ENCODE data around the gene DCTPP1.
A peak's percentile ranks its signal among the peaks of the same experiment; 100 is the strongest.

DCTPP1 gene

DNA sequence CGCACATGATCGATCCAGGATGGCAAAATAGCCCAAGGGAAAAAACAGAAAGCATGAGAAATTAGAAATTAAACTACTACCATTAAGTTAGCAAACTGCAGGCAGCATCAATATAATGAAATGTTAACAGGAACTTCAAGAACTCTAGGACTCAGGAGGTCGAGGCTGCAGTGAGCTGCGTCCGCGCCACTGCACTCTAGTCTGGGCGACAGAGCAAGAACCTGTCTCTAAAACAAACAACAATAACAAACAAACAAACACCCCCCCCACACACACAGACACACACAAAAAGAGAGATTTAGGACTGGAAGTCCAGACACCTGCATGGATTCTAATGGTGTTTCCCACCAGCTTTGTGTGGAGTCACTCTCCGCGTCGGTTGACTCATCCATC lies 16.4 kb upstream of the DCTPP1 start:
- DNase-seq: no peak

GRCh38 chr16:30445408-30446202 lies 15.8 kb upstream of the DCTPP1 start, which contains the start of gene SEPHS2:
SEPHS2 (minus strand) TSS chr16:30445874; CDS start chr16:30445727, 147 bp downstream.
- DNase-seq: peak; percentile 94

DNA sequence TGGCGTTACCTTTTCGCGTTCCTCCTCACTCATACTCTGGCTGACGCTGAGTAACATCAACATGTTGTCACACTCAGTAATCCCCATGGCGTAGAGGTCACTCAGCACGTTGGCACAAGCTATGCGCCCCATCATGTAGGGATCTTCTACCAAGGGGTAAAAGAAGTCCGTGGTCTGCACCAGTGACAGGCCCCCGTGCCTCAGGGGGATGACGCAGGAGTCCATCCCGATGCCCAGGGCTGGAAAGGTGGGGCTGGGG lies 15.2 kb upstream of the DCTPP1 start:
- no peak for DNase-seq

GRCh38 chr16:30444231-30445148 lies 14.7 kb upstream of the DCTPP1 start:
- no peak for DNase-seq

DNA sequence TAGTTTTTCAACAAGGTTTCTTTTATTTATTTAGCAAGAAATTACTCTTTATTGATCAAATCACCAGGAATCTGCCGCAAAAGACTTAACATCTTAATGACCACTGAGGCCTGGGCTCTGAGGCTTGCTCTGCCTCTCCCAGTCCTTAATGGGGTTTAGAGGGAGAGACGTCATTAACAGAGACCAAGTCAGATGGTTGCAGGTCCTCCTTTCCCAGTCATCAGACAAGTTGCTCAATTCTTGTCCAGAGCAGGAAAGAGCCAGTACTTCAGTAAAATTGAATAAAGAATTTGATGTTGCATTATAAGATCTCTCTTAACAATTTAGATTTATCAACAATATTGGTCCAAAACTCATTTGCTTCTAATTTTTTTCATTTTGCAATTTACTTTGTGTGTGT lies 13.8 kb upstream of the DCTPP1 start:
- DNase-seq: no peak

DNA sequence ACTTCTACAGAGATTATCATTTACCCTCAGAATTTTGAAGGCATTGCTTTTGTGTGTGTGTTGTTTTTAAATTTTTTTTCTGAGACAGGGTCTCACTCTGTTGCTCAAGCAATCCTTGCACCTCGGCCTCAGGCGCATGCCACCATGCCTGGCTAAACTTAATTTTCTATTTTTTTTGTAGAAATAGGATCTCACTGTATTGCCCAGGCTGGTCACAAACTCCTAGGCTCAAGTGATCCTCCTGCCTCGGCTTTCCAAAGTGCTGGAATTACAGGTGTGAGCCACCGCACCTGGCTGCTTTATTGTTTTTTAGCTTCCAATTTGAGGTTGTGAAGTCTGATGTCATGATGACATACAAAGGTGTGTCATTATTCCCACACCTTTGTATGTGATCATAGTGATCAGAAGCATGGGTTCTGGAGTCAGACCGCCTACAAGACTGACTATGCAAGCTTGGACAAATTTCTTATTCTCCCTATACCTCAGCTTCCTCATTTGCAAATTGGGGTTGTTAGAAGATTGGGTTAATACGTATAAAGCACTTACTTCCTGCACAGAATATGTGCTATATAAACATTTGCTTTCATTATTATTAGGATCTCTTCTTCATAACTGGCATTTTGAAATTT lies 10.0 kb upstream of the DCTPP1 start:
- DNase-seq: no peak

DNA sequence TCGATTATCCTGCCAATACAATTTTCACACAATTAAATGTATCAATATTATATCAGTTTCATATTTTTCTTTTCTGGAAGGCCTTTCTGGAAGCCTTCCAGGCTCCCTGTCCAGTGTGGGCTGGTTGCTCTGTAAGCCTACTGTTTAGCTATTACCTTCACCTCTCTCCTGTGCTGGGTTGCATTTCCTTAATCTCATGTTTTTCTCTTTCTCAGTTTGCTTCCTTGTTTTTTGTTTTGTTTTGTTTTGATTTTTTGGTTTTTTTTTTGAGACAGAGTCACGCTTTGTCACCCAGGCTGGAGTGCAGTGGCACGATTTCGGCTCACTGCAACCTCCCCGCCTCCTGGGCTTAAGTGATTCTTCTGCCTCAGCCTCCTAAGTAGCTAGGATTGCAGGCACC lies 9.0 kb upstream of the DCTPP1 start:
- no peak for DNase-seq

DNA sequence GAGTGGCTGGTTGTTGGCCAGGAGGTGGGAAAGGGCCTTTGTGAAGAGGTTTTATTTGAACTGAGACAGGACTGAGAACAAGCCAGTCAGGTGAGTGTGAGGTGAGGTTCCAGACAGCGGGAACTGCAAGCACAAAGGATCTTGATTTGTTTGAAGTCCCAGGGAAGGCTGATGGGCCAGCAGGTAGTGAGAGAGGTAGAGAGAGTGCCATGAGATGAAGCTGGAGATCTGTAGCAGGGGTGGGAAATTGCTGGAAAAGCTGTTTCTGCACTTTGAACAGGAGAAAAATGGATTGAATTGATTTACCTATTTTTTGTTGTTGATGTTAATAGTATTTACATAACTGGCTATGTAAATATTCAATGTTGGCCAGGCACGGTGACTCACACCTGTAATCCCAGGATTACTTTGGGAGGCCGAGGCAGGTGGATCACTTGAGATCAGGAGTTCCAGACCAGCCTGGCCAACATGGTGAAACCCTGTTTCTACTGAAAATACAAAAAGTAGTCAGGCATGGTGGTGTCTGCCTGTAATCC lies 7.7 kb upstream of the DCTPP1 start:
- peak; percentile 93 for DNase-seq

GRCh38 chr16:30434852-30435251 lies 5.0 kb upstream of the DCTPP1 start:
- DNase-seq: no peak

GRCh38 chr16:30430428-30430970 lies 669 bp upstream of the DCTPP1 start:
- DNase-seq: no peak

- no peak for DNase-seq
These were observed 482 bp downstream of the DCTPP1 start for GRCh38 chr16:30429418-30429677.

GRCh38 chr16:30428055-30428454 lies 1.8 kb downstream of the DCTPP1 start:
- no peak for DNase-seq

GRCh38 chr16:30421010-30421409 lies 8.8 kb downstream of the DCTPP1 start:
- no peak for DNase-seq

DNA sequence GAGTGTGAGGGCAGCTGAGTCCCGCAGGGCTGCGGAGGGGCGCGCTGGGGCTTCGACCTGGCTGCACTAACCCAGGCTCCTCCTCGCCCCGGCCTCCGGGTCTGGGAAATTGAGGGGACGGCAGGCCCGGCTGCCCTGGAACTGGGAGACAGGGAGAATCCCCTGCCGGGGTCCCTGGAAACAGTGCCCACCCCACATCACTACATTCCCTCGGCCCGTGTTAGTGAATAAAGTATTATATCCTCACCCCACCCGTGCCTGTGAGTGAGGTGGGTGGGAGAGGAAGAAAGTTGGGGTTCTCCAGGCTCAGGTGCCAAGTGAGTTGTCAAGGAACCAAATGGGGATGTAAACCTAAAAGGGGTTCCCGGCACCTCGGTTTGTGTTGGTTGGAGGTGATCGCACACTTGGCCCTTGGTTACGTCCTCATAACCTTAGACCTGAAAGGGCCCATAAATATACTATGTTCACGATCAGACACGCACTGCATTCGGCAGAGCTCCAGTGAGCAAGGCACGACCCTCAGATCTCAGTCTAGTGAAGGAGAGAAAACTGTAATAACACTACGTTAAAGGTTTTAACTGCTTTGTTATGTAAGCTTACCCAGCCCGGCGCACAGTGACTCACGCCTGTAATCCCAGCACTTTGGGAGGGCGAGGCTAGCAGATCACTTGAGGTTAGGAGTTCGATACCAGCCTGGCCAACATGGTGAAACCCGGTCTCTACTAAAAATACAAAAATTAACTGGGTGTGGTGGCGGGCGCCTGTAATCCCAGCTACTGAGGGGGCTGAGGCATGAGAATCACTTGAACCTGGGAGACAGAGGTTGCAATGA lies 11.3 kb downstream of the DCTPP1 start:
- no peak for DNase-seq

- DNase-seq: peak; percentile 94
These were observed 12.1 kb downstream of the DCTPP1 start for GRCh38 chr16:30417529-30418349.

DNA sequence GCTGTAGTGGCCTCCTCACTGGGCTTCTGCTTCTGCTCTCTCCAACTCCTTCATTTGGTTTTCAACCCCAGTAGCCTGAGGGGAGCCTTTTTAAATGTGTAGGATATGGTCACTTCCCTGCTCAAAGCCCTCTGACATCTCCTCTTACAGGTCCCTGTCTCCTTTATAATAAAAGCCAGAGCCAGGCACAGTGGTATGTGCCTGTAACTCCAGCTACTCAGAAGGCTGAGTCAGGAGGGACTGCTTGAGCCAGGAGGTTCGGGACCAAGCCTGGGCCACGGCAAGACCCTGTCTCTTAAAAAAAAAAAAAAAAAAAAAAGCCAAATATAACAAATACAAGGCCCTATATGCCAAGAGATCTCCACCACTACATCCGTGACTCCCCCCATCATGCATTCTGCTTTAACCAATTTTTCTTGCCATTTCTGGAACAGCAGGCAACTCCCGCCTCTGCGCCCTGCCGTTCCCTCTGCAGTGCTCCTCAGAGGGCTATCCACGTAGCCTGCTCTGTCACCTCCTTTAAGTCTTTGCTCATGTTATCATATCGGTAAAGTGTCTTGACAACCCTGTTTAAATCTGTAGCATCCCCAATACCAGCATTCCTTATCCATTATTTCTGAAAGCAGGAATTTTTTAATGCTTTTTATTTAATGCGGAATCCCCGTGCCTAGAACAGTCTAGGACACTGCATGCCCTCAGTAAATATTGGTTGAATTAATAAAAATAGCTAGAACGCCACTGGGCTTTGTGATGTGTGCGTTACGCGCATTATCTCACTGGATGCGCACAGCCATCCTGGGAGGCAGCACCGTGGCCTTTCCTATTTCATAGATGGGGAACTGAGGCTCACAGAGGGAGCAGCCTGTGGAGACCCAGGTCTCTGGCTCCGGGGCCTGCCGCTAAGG lies 13.0 kb downstream of the DCTPP1 start:
- no peak for DNase-seq

DNA sequence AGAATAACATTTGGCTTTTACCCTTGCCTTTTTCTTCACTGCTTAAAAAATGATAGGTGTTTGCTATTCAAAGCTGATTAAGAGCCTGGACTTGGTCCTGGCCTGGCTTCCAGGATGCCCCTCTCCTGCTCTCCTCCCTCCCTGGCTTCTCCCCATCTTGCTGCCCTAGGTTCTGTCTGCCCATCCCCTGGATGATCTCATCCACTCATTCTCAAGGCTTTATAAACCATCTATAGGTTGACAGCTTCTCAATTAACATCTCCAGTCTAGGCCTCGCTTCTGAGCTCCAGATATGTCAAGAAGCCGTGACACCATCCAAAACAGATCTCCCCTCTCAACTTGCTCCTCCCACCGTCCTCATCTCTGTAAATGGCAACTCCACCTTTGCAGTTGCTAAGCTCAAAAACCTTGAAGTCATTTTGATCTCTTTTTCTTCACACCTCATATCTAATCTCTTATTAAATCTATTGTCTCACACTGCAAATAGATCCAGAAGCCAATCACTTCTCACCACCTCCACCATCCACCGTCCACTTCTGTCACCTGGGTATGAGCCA lies 13.7 kb downstream of the DCTPP1 start:
- DNase-seq: no peak

DNA sequence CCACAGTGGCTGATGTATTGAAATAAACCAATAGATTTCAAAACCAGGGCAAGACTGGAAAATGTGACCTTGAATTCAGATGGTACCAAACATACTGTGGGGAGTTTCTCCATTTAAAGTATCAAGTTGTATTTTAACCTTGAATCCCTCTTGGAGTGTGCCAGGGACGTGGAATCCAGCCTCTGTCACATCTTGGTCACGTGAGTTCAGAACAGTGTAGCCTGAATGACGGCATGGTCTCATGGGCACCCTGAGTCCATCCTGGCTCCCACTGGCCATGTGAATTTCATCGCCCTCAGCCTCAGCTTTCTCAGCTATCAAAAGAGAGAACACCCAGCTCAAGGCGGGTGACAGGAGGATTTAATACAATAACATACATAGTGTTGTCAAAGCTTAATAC lies 15.7 kb downstream of the DCTPP1 start:
- no peak for DNase-seq

DNA sequence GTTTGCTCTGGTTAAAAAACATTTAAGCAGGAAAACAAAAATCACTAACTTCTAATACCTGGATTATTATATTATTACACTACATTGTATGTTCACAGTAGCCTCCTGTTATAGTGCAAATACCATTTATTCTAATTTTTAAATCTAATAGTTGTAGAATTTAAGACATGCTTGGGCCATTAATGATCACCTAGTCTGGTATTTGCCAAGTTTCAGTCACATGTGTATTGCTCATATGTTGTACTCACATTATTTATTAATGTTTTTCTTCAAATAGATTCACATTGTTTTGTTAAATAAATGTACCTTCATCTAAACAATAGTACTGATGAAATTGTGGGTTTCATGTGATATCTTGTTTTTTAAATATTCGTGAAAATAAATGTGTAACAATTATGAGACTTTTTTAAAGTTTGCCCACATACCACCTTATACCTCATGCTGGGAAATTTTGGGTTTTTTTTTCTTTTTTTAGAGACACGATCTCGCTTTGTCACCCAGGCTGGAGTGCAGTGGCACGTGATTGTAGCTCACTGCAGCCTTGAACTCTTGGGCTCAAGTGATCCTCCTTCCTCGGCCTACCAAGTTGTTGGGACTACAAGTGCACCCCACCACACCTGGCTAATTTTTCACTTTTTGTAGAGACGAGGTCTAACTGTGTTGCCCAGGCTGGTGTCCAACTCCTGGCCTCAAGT lies 16.6 kb downstream of the DCTPP1 start:
- DNase-seq: no peak

Data from NCI-H2029 (cell line).